ENCODE data around the gene CHL1.
"Not testable (repeated sequence)": the region's sequence is repeated elsewhere in the genome, so short reads cannot be mapped to it uniquely, and the experiment has no call there.

The CHL1 gene

GRCh38 chr3:365268-365667, 168.7 kb downstream of the CHL1 start:
- no peak for TF ChIP-seq CTCF (IDR thresholded peaks at IDR 0.05; ENCODE audit: low read length, missing control alignments)
- no peak overlapping the region for H3K4me3 ChIP-seq (replicated peaks; ENCODE audit: low read depth, low read length)
- DNase-seq (ENCODE audit: low read depth): no peak

GRCh38 chr3:366253-366652, 169.7 kb downstream of the CHL1 start:
- not testable (repeated sequence) for DNase-seq (ENCODE audit: low read depth); H3K4me3 ChIP-seq (replicated peaks; ENCODE audit: low read depth, low read length)

- DNase-seq (ENCODE audit: low read depth): no peak
- TF ChIP-seq CTCF (IDR thresholded peaks at IDR 0.05; ENCODE audit: low read length, missing control alignments): no peak
- no peak overlapping the region for H3K4me3 ChIP-seq (replicated peaks; ENCODE audit: low read depth, low read length)
Observed at GRCh38 chr3:373193-373779, 176.7 kb downstream of the CHL1 start.

GRCh38 chr3:374459-374858, 177.9 kb downstream of the CHL1 start:
- no peak for TF ChIP-seq CTCF (IDR thresholded peaks at IDR 0.05; ENCODE audit: low read length, missing control alignments)
- no peak overlapping the region for H3K4me3 ChIP-seq (replicated peaks; ENCODE audit: low read depth, low read length)
- DNase-seq (ENCODE audit: low read depth): no peak

- peak; percentile 18 for DNase-seq (ENCODE audit: low read depth)
- TF ChIP-seq CTCF (IDR thresholded peaks at IDR 0.05; ENCODE audit: low read length, missing control alignments): peak; percentile 22
- H3K4me3 ChIP-seq (replicated peaks; ENCODE audit: low read depth, low read length): no peak overlapping the region
Observed at GRCh38 chr3:377158-377561, 180.6 kb downstream of the CHL1 start.

- H3K4me3 ChIP-seq (replicated peaks; ENCODE audit: low read depth, low read length): no peak overlapping the region
- DNase-seq (ENCODE audit: low read depth): no peak
- no peak for TF ChIP-seq CTCF (IDR thresholded peaks at IDR 0.05; ENCODE audit: low read length, missing control alignments)
Observed at GRCh38 chr3:380801-381200, 184.2 kb downstream of the CHL1 start.

GRCh38 chr3:385151-385550, 188.6 kb downstream of the CHL1 start:
- DNase-seq (ENCODE audit: low read depth): peak; percentile 1
- no peak overlapping the region for H3K4me3 ChIP-seq (replicated peaks; ENCODE audit: low read depth, low read length)
- no peak for TF ChIP-seq CTCF (IDR thresholded peaks at IDR 0.05; ENCODE audit: low read length, missing control alignments)

Measured in fibroblast of pulmonary artery (primary cell).